WTC11 (cell line): ENCODE data around the gene PSME2. TPM values are rescaled to one million over a fixed set of nuclear protein-coding genes. Genes with fewer than 3 reads are reported as not detected.

ENCODE experiments used
- ATAC-seq: fragments of 200-7000 bp; cut with Tn5 transposase; 2 replicates; pipeline ENCODE4 v1.10.0; 2021; ENCODE audit warnings: mild to moderate bottlenecking, moderate library complexity
- CTCF ChIA-PET: fragments of 300-600 bp; sonication (Branson Sonifier 250); formaldehyde crosslinking; loops from one replicate; lab custom pipeline; 2021; ENCODE audit warnings: antibody characterized with exemption; lab: Charles Lee
- POLR2A ChIA-PET: fragments of 350-600 bp; sonication (Branson Sonifier 250); formaldehyde crosslinking; loops from one replicate; lab custom pipeline; 2021; ENCODE audit warnings: antibody characterized with exemption; lab: Charles Lee
- DNase-seq: peaks from one replicate; pipeline ENCODE4 v3.0.0; 2021; ENCODE audit warnings: low spot score
- H3K27ac Mint-ChIP-seq: 2 replicates; pipeline ENCODE4 v1.8.0; 2021; ENCODE audit warnings: mixed read lengths
- H3K27me3 Mint-ChIP-seq: 2 replicates; pipeline ENCODE4 v1.8.0; 2021; ENCODE audit warnings: low read depth, mild to moderate bottlenecking, moderate library complexity, mixed read lengths
- H3K36me3 Mint-ChIP-seq: 2 replicates; pipeline ENCODE4 v1.8.0; 2021; ENCODE audit warnings: mixed read lengths
- H3K4me1 Mint-ChIP-seq: 2 replicates; pipeline ENCODE4 v1.8.0; 2022; ENCODE audit warnings: mixed read lengths
- H3K4me3 Mint-ChIP-seq: 2 replicates; pipeline ENCODE4 v1.8.0; 2021; ENCODE audit warnings: mild to moderate bottlenecking, moderate library complexity, mixed read lengths
- H3K9me3 Mint-ChIP-seq: 2 replicates; pipeline ENCODE4 v1.8.0; 2021; ENCODE audit warnings: mixed read lengths
- ARID4B ChIP-seq: sonication (generic); formaldehyde crosslinking; IDR thresholded peaks from 2 replicates; pipeline ENCODE4 v1.8.0; 2023; ENCODE audit warnings: missing genetic modification reagents, mild to moderate bottlenecking, borderline replicate concordance
- ATF6 ChIP-seq: sonication (generic); formaldehyde crosslinking; IDR thresholded peaks from 2 replicates; pipeline ENCODE4 v1.8.1; 2023; ENCODE audit warnings: mild to moderate bottlenecking, missing genetic modification reagents
- E2F1 ChIP-seq: sonication (generic); formaldehyde crosslinking; IDR thresholded peaks from 2 replicates; pipeline ENCODE4 v1.8.0; 2022; ENCODE audit warnings: mild to moderate bottlenecking, missing genetic modification reagents
- E2F4 ChIP-seq: sonication (generic); formaldehyde crosslinking; IDR thresholded peaks from 2 replicates; pipeline ENCODE4 v1.8.1; 2022; ENCODE audit warnings: low read depth, mild to moderate bottlenecking, moderate library complexity, missing genetic modification reagents, borderline replicate concordance
- GABPB1 ChIP-seq: sonication (generic); formaldehyde crosslinking; IDR thresholded peaks from 2 replicates; pipeline ENCODE4 v1.8.1; 2023; ENCODE audit warnings: mild to moderate bottlenecking, missing genetic modification reagents
- HMGA2 ChIP-seq: fragments of 250-450 bp; sonication (Bioruptor Pico); IDR thresholded peaks from 2 replicates; pipeline ENCODE4 v1.4.0; 2021; ENCODE audit warnings: mild to moderate bottlenecking, moderate library complexity
- IRF1 ChIP-seq: sonication (generic); formaldehyde crosslinking; IDR thresholded peaks from 2 replicates; pipeline ENCODE4 v1.8.0; 2023; ENCODE audit warnings: missing genetic modification reagents
- JUN ChIP-seq: sonication (generic); formaldehyde crosslinking; IDR thresholded peaks from 2 replicates; pipeline ENCODE4 v1.8.0; 2023; ENCODE audit warnings: mild to moderate bottlenecking, missing genetic modification reagents
- RELA ChIP-seq: sonication (generic); formaldehyde crosslinking; IDR thresholded peaks from 2 replicates; pipeline ENCODE4 v1.8.1; 2022; ENCODE audit warnings: missing genetic modification reagents, mild to moderate bottlenecking, borderline replicate concordance
- SMAD3 ChIP-seq: sonication (generic); formaldehyde crosslinking; IDR thresholded peaks from 2 replicates; pipeline ENCODE4 v1.8.0; 2022; ENCODE audit warnings: missing genetic modification reagents, mild to moderate bottlenecking, borderline replicate concordance
- TEAD1 ChIP-seq: sonication (generic); formaldehyde crosslinking; IDR thresholded peaks from 2 replicates; pipeline ENCODE4 v1.8.0; 2022; ENCODE audit warnings: mild to moderate bottlenecking, missing genetic modification reagents
- ZBTB21 ChIP-seq: sonication (generic); formaldehyde crosslinking; IDR thresholded peaks from 2 replicates; pipeline ENCODE4 v1.8.1; 2023; ENCODE audit warnings: mild to moderate bottlenecking, missing genetic modification reagents, borderline replicate concordance
- ZBTB43 ChIP-seq: sonication (generic); formaldehyde crosslinking; IDR thresholded peaks from 2 replicates; pipeline ENCODE4 v1.8.1; 2023; ENCODE audit warnings: mild to moderate bottlenecking, missing genetic modification reagents
- ZMAT4 ChIP-seq: fragments of 250-450 bp; sonication (Bioruptor Pico); IDR thresholded peaks from 2 replicates; pipeline ENCODE4 v1.9.0; 2021; ENCODE audit warnings: mild to moderate bottlenecking
- ZNF121 ChIP-seq: sonication (generic); formaldehyde crosslinking; IDR thresholded peaks from 2 replicates; pipeline ENCODE4 v1.8.0; 2023; ENCODE audit warnings: missing genetic modification reagents
- ZNF263 ChIP-seq: sonication (generic); formaldehyde crosslinking; IDR thresholded peaks from 2 replicates; pipeline ENCODE4 v1.8.1; 2022; ENCODE audit warnings: low read depth, mild to moderate bottlenecking, moderate library complexity, missing genetic modification reagents
- ZNF425 ChIP-seq: fragments of 250-450 bp; sonication (Bioruptor Pico); conservative IDR thresholded peaks from 2 replicates; pipeline ENCODE4 v1.9.0; 2021; ENCODE audit warnings: mild to moderate bottlenecking
- ZNF671 ChIP-seq: fragments of 250-450 bp; sonication (Bioruptor Pico); IDR thresholded peaks from 2 replicates; pipeline ENCODE4 v1.8.0; 2021; ENCODE audit warnings: mild to moderate bottlenecking
- total RNA-seq: library from RNA; stranded (reverse); gene quantifications from 3 replicates; pipeline ENCODE4 v1.2.3, GENCODE V29; 2021

PSME2 gene
- total RNA-seq, 1 experiment from 2014 or later: 103 TPM

- Mint-ChIP-seq H3K27ac (no peak overlapping the region), H3K4me1 (peaks cover 21% of the 10 kb centered on the region), H3K36me3 (peaks cover 40% of the 10 kb centered on the region)
- POLR2A ChIA-PET: interaction anchor here (1.7 kb wide), 1 partner anchor 11 kb away, joined by 4 read pairs; the partner anchor contains the start of gene IRF9
- DNase-seq: no peak
- CTCF ChIA-PET: interaction anchor here (3.4 to 4.1 kb wide), 3 partner anchors 11 to 41 kb away, joined by 19 to 55 read pairs (median 20); partner anchors contain the start of gene IRF9
- no peak for TF ChIP-seq GABPB1
- TF ChIP-seq, all 79 proteins: peak for 0
- Mint-ChIP-seq H3K4me3 (peak overlapping the region; percentile 99), H3K27me3 (no peaks in the 10 kb centered on the region), H3K9me3 (no peaks in the 10 kb centered on the region)
- ATAC-seq: no peak
Observed at GRCh38 chr14:24149302-24149969, 3.0 kb upstream of the PSME2 start.

- POLR2A ChIA-PET: interaction anchor here (0.6 to 3.3 kb wide), 8 partner anchors 10 to 115 kb away, joined by 3 to 24 read pairs (median 8); partner anchors contain the start of genes CHMP4A, DCAF11, IRF9 and NRL
- Mint-ChIP-seq H3K27me3 (no peaks in the 10 kb centered on the region), H3K9me3 (no peaks in the 10 kb centered on the region), H3K36me3 (peaks cover 48% of the 10 kb centered on the region), H3K4me3 (peak overlapping the region; percentile 99), H3K27ac (no peak overlapping the region; the same call in 1 of the 2 replicates), H3K4me1 (peaks cover 21% of the 10 kb centered on the region)
- DNase-seq (peak; percentile 28), ATAC-seq (no peak)
- CTCF ChIA-PET: interaction anchor here (0.9 to 4.1 kb wide), 8 partner anchors 12 to 152 kb away, joined by 3 to 55 read pairs (median 10); partner anchors contain the start of genes DCAF11, DHRS1, IPO4 and IRF9
- no peak for TF ChIP-seq ZNF425
- no peak for TF ChIP-seq HMGA2 (CRISPR knock-in tag)
- no peak for TF ChIP-seq SMAD3 (CRISPR knock-in tag)
- no peak for TF ChIP-seq ZBTB21 (CRISPR knock-in tag)
- TF ChIP-seq ARID4B (CRISPR knock-in tag): 0 out of 2 replicates have a peak, but pooled peaks have one; percentile 14
- TF ChIP-seq IRF1: no peak
- TF ChIP-seq ATF6 (CRISPR knock-in tag): no peak
- TF ChIP-seq JUN (CRISPR knock-in tag): 0 out of 2 replicates have a peak, but pooled peaks have one; percentile 6
- TF ChIP-seq ZMAT4 (CRISPR knock-in tag): no peak
- TF ChIP-seq ZBTB43 (CRISPR knock-in tag): no peak
- no peak for TF ChIP-seq E2F4 (CRISPR knock-in tag)
- no peak for TF ChIP-seq ZNF671
- TF ChIP-seq E2F1 (CRISPR knock-in tag): no peak
- no peak; the same call in 1 of the 2 replicates for TF ChIP-seq TEAD1
- no peak for TF ChIP-seq ZNF263 (CRISPR knock-in tag)
- TF ChIP-seq RELA: no peak
- TF ChIP-seq ZNF121 (CRISPR knock-in tag): no peak
Observed at GRCh38 chr14:24147761-24148428, 1.5 kb upstream of the PSME2 start.
